HepG2 (cell line): Measurements from ENCODE around the gene RASA3. TPM values are rescaled to one million over a fixed set of nuclear protein-coding genes. Genes with fewer than 3 reads are reported as not detected.

Experiments used
- EHMT2 ChIP-seq: fragments of 200-600 bp; sonication (generic); IDR thresholded peaks from 2 replicates; pipeline ENCODE4 v1.7.0; 2017; ENCODE audit warnings: antibody characterized with exemption, low read depth, low read length, borderline replicate concordance
- RORA ChIP-seq: sonication (generic); formaldehyde crosslinking; IDR thresholded peaks from 2 replicates; pipeline ENCODE4 v1.5.0; 2020; ENCODE audit warnings: mild to moderate bottlenecking, missing genetic modification reagents, moderate library complexity
- ZFP90 ChIP-seq: sonication (generic); formaldehyde crosslinking; IDR thresholded peaks from 2 replicates; pipeline ENCODE4 v1.8.0; 2022; ENCODE audit warnings: missing genetic modification reagents, mild to moderate bottlenecking, inconsistent platforms, borderline replicate concordance
- polyA plus RNA-seq, 8 experiments: library from polyadenylated mRNA; depleted of rRNA in 3 of 8; stranded (reverse) in 7 of 8; unstranded in 1 of 8; fragments of >200 nt; fragmentation: Illumina TruSeq in 4 of 8; extraction: Trizol in 4 of 8; gene quantifications; 2 replicates each; pipeline versions ENCODE4 v1.2.1 to v1.2.3, GENCODE V29; 2011 to 2016; ENCODE audit warnings: low read depth in 4 of 8, missing spikeins in 1 of 8, mixed read lengths in 1 of 8; ENCODE audit not compliant: insufficient read depth in 1 of 8
- total RNA-seq, 5 experiments: library from RNA; depleted of rRNA; stranded (reverse); fragments of >200 nt; fragmentation: Illumina TruSeq; extraction: Trizol; gene quantifications; 2 replicates each; pipeline ENCODE4 v1.2.3, GENCODE V29; 2016; ENCODE audit warnings: low read depth in 1 of 5
- TF ChIP-seq, protein P1 (sequence below): sonication (generic); formaldehyde crosslinking; IDR thresholded peaks from 2 replicates; pipeline ENCODE4 v1.5.1; 2020; ENCODE audit warnings: missing genetic modification reagents, mild to moderate bottlenecking, borderline replicate concordance
- TF ChIP-seq, protein P2 (sequence below): sonication (generic); formaldehyde crosslinking; IDR thresholded peaks from 2 replicates; pipeline ENCODE4 v1.9.0; 2021; ENCODE audit warnings: missing genetic modification reagents, mild to moderate bottlenecking, borderline replicate concordance
- TF ChIP-seq, protein P3 (sequence below): sonication (generic); formaldehyde crosslinking; IDR thresholded peaks from 2 replicates; pipeline ENCODE4 v1.5.0; 2020; ENCODE audit warnings: missing genetic modification reagents
- TF ChIP-seq, protein P4 (sequence below): sonication (generic); formaldehyde crosslinking; conservative IDR thresholded peaks from 2 replicates; pipeline ENCODE4 v1.8.0; 2022; ENCODE audit warnings: missing genetic modification reagents

The RASA3 gene
- total and polyA plus RNA-seq, 2 of the 13 experiments (the other 11 are each of a cell fraction or from before 2014, with no cell fraction given) = 0.05 TPM; not detected in 1

DNA sequence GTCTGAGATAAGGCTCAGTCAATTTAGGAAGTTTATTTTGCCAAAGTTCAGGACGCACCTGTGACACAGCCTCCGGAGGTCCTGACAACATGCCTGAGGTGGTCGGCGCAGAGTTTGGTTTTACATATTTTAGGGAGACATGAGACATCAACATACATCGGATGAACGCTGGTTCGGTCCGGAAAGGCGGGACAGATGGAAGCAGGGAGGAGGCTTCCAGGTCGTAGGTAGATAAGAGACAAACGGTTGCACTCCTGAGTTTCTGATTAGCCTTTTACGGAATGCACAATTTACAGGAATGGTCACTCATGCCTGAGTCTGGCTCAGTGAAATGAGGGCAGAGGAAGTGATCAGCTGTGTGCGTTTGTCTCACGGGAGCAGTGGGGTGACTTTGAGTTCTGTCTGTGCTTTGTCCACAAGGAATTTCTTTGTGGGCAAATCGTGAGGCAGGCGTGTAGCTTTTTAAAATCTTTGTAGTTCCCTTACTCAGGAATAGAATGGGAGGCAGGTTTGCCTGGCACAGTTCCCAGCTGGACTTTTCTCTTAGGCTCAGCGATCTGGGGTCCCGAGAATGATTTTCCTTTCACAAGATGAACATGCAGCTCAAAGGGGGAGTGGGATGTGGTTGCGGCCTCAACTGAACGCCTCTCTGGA is 194.8 kb downstream of the RASA3 start (continued):
- TF ChIP-seq, protein P1, sequence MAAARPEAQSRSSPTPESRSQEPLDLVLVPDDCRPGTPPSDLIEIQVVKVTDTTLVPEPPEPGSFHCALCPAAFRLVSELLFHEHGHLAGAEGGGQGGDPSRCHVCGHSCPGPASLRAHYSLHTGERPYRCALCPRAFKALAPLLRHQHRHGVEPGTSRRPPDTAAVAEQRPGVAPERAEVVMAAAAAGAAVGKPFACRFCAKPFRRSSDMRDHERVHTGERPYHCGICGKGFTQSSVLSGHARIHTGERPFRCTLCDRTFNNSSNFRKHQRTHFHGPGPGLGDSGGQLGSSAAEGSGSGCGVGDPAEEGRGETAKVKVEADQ (CRISPR knock-in tag) = no peak
- TF ChIP-seq ZFP90 (no peak), EHMT2 (no peak), RORA (no peak)
- TF ChIP-seq, protein P2, sequence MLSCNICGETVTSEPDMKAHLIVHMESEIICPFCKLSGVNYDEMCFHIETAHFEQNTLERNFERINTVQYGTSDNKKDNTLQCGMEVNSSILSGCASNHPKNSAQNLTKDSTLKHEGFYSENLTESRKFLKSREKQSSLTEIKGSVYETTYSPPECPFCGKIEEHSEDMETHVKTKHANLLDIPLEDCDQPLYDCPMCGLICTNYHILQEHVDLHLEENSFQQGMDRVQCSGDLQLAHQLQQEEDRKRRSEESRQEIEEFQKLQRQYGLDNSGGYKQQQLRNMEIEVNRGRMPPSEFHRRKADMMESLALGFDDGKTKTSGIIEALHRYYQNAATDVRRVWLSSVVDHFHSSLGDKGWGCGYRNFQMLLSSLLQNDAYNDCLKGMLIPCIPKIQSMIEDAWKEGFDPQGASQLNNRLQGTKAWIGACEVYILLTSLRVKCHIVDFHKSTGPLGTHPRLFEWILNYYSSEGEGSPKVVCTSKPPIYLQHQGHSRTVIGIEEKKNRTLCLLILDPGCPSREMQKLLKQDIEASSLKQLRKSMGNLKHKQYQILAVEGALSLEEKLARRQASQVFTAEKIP (CRISPR knock-in tag) = no peak
- TF ChIP-seq, protein P3, sequence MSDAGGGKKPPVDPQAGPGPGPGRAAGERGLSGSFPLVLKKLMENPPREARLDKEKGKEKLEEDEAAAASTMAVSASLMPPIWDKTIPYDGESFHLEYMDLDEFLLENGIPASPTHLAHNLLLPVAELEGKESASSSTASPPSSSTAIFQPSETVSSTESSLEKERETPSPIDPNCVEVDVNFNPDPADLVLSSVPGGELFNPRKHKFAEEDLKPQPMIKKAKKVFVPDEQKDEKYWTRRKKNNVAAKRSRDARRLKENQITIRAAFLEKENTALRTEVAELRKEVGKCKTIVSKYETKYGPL (CRISPR knock-in tag) = no peak
- TF ChIP-seq, protein P4, sequence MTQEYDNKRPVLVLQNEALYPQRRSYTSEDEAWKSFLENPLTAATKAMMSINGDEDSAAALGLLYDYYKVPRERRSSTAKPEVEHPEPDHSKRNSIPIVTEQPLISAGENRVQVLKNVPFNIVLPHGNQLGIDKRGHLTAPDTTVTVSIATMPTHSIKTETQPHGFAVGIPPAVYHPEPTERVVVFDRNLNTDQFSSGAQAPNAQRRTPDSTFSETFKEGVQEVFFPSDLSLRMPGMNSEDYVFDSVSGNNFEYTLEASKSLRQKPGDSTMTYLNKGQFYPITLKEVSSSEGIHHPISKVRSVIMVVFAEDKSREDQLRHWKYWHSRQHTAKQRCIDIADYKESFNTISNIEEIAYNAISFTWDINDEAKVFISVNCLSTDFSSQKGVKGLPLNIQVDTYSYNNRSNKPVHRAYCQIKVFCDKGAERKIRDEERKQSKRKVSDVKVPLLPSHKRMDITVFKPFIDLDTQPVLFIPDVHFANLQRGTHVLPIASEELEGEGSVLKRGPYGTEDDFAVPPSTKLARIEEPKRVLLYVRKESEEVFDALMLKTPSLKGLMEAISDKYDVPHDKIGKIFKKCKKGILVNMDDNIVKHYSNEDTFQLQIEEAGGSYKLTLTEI (CRISPR knock-in tag) = no peak
